ENCODE measurements around the gene ZDHHC4. TPM values are rescaled to one million over a fixed set of nuclear protein-coding genes. Genes with fewer than 3 reads are reported as not detected.

ZDHHC4 gene
- total RNA-seq, 4 donors from 2014 or later: 68.8 to 97.3 (median 81.4) TPM

- Histone ChIP-seq H3K4me3 (replicated peaks in 1 of 3) (no peak overlapping the region), H3K9me3 (no peaks in the 10 kb centered on the region), H3K36me3 (peaks cover 14 to 16% of the 10 kb centered on the region in 2 donors), H3K27me3 (no peaks in the 10 kb centered on the region), H3K27ac (no peak overlapping the region), H3K4me1 (no peaks in the 10 kb centered on the region)
- DNase-seq: no peak
- 97 to 100% methylated on average over 2 to 35 of the region's 67 CpGs for WGBS, 2 donors
- intact Hi-C loops (cut with DNase I): no loop called here
- TF ChIP-seq POLR2A (IDR thresholded peaks at IDR 0.05): no peak
- TF ChIP-seq CTCF (IDR thresholded peaks at IDR 0.05): no peak
Measured at GRCh38 chr7:6622134-6622710, 45.0 kb downstream of the ZDHHC4 start.

- intact Hi-C loops (cut with DNase I): no loop called here
- WGBS, 2 donors: 80 to 82% methylated on average over 11 to 14 of the region's 15 CpGs
- TF ChIP-seq CTCF (IDR thresholded peaks at IDR 0.05): no peak
- TF ChIP-seq POLR2A (IDR thresholded peaks at IDR 0.05): no peak
- H3K36me3 ChIP-seq: peaks cover 14 to 16% of the 10 kb centered on the region in 2 donors
- H3K27ac ChIP-seq: no peak overlapping the region
- no peaks in the 10 kb centered on the region for H3K27me3 ChIP-seq
- H3K9me3 ChIP-seq: no peaks in the 10 kb centered on the region
- H3K4me1 ChIP-seq: no peaks in the 10 kb centered on the region
- DNase-seq: no peak
- H3K4me3 ChIP-seq (replicated peaks in 1 of 3): no peak overlapping the region
Measured at GRCh38 chr7:6623589-6624245, 46.5 kb downstream of the ZDHHC4 start.

- intact Hi-C loops (cut with DNase I): no loop called here
- no peak for DNase-seq
- H3K4me3 ChIP-seq (replicated peaks in 1 of 3): no peak overlapping the region
- no peaks in the 10 kb centered on the region for H3K4me1 ChIP-seq
- no peak overlapping the region for H3K27ac ChIP-seq
- no peaks in the 10 kb centered on the region for H3K27me3 ChIP-seq
- WGBS, 2 donors: 85 to 91% methylated on average over 3 of the region's 3 CpGs
- H3K36me3 ChIP-seq: peaks cover 14 to 16% of the 10 kb centered on the region in 2 donors
- no peaks in the 10 kb centered on the region for H3K9me3 ChIP-seq
- no peak for TF ChIP-seq CTCF (IDR thresholded peaks at IDR 0.05)
- TF ChIP-seq POLR2A (IDR thresholded peaks at IDR 0.05): no peak
Measured at GRCh38 chr7:6624246-6624611, 47.0 kb downstream of the ZDHHC4 start.

- H3K9me3 ChIP-seq: no peaks in the 10 kb centered on the region
- no peak overlapping the region for H3K27ac ChIP-seq
- H3K36me3 ChIP-seq: peaks cover 6 to 10% of the 10 kb centered on the region in 2 donors
- no peak overlapping the region for H3K4me3 ChIP-seq (replicated peaks in 1 of 3)
- intact Hi-C loops (cut with DNase I): no loop called here
- 61 to 72% methylated on average over 6 of the region's 6 CpGs for WGBS, 2 donors
- peak; percentile 25 to 54 for DNase-seq
- no peak for TF ChIP-seq POLR2A (IDR thresholded peaks at IDR 0.05)
- TF ChIP-seq CTCF (IDR thresholded peaks at IDR 0.05): no peak
- no peaks in the 10 kb centered on the region for H3K27me3 ChIP-seq
- peaks cover 0 to 6% of the 10 kb centered on the region in 2 donors for H3K4me1 ChIP-seq
Measured at GRCh38 chr7:6628045-6628444, 50.8 kb downstream of the ZDHHC4 start.
